GM19468 (cell line): ENCODE data around the gene CTNNA3.

Source experiments
- ATAC-seq: cut with Tn5 transposase; IDR thresholded peaks from one replicate; pipeline ENCODE4 v1.9.1; 2021; ENCODE audit warnings: mild to moderate bottlenecking, moderate library complexity, moderate number of reproducible peaks; ENCODE audit not compliant: unreplicated experiment; ENCODE audit errors: extremely low read depth

The CTNNA3 gene

GRCh38 chr10:67521546-67521945 lies 174.4 kb downstream of the CTNNA3 start:
- no peak for ATAC-seq

DNA sequence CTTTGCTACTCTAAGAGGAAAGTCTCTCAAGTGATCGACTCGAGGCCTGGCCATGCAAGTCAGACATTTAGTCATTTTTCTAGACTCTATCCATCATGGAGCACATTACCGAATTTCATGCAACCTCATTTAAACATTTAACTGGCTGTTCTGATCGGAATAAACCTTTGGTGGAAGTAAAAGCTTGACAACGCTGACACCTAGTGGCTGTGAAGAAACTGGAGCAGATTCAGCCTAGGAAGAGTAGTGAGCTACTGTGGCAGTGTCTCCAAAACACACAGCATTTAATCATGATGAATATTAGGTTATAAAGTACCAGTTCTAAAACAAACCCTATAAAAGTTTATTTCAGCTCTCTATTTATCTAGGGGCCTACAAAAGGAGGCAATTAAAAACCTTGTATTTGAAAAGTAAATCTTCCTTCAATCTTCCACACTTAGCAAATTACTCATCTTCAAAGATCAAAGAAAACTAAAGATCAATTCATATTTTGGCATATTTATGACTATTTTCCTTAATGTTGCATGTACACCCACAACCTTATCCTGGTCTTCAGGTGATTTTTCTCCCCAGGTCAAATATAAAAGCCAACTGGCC lies 175.0 kb downstream of the CTNNA3 start:
- ATAC-seq, result no peak

- no peak for ATAC-seq
Observed at GRCh38 chr10:67519434-67519833, 176.6 kb downstream of the CTNNA3 start.

DNA sequence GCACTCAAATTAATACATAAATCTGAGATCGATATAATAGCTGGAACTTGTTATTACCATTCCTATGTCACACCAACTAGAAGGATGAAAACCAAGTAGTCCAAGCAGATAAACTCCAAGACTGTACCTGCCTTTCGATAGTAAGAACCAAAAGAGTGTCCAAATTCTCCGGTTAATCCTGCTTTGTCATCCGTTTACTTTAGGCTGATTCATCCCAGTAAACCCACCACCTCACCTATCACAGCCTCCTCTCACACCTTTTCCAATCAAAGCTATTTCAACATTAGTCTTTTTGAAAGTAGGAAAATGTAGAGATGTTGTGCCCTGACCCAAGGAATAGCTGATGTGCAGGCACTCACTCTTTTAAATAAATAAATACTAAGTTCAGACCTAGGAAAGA lies 177.2 kb downstream of the CTNNA3 start:
- ATAC-seq, result no peak

DNA sequence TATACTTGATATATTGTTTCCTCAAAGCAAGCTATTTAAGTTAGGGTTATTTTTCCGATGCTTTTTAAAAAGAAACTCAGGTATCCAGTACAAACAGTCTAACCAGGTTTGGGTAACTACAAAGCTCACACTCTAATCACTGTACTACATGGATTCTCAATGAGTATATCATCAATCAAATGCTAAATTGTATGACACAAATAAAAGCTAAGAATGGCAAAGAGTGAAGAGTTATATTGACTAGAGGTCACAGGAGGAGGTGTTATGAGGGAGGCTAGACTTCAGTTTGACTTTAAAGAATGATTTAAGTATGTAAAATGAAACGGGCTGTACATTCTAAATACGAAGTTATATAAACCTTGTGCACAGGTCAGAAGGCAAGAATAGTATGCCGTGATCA lies 178.0 kb downstream of the CTNNA3 start:
- no peak for ATAC-seq

GRCh38 chr10:67506757-67507091 lies 189.3 kb downstream of the CTNNA3 start:
- no peak for ATAC-seq

- ATAC-seq, result no peak
Observed at GRCh38 chr10:67506083-67506756, 189.8 kb downstream of the CTNNA3 start.

GRCh38 chr10:67492317-67493019 lies 203.5 kb downstream of the CTNNA3 start:
- ATAC-seq, result no peak

- ATAC-seq, result no peak
Observed at GRCh38 chr10:67487906-67488619, 207.9 kb downstream of the CTNNA3 start.

DNA sequence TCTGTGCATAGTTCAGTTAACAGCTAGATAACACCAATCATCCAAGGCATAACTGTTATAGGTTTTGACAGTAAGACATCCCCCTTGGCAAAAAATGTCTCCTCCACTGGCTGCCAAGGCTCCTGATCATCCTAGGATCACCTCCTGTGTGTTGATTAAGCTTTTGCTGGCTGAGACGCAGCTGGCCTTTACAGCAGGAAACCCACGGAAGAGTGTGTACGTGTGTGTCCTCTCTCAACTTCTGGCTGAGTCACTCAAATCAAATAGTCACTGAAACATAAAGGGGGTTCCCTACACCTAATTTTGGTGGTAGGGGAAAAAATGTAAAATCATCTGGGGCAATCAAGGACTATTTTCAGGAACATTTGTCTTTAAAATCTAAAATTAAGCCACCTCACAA lies 208.8 kb downstream of the CTNNA3 start:
- no peak for ATAC-seq

DNA sequence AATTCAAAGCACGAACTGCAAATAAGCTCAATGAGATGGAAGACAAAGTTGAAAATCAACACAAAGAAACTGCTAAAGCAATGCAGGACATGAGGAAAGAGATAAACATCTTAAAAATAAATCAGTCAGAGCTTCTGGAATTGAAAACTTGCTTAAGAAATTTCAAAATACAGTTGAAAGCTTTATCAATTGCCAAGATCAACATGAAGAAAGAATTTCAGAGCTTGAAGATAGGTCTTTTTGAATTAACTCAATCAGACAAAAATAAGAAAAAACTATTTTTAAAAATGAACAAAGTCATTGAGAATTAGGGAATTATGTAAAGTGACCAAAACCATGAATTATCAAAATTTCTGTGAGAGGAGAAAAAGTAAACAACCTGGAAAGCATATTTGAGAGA lies 218.1 kb downstream of the CTNNA3 start:
- ATAC-seq, result no peak

DNA sequence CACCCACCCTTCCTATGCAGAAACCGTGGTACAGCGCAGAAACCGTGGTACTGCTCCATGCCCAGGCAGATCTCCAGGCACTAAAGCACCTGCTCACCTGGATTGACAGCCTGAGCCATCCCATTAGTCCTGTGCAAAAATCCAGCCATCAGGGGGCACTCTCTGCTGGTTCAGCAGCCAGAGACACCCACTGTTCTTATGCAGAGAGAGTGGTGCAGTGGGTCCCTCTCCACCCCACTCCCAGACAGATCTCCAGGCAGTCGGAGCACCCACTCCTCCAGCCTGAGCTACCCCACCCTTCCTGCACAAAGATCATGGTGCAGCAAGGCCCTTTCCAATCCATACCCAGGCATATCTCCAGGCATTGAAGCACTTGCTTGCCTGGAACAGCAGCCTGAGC lies 219.8 kb downstream of the CTNNA3 start:
- ATAC-seq, result no peak

- no peak for ATAC-seq
Observed at GRCh38 chr10:67473850-67474633, 222.0 kb downstream of the CTNNA3 start.

GRCh38 chr10:67471022-67471421 lies 225.0 kb downstream of the CTNNA3 start:
- ATAC-seq, result no peak

DNA sequence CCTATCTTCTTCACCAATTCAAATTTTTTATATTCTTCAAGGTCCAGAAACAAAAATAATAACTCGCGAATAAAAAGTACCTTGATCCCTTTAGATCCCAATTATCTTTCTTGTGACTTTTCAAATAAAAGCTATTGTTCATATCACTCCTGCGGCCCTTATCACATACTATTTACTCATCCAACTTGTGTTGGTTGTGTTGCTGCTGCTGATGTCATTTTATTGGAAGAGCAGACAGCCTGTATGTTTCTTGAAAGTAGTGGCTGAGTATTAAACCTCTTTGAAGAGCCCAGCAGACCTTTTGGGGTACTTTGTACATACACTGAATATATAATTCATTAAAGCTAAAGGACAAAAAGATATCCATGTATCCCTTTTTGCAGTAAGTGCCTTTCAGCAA lies 231.7 kb downstream of the CTNNA3 start:
- ATAC-seq, result no peak

- ATAC-seq, result no peak
Observed at GRCh38 chr10:67452892-67453291, 243.1 kb downstream of the CTNNA3 start.

DNA sequence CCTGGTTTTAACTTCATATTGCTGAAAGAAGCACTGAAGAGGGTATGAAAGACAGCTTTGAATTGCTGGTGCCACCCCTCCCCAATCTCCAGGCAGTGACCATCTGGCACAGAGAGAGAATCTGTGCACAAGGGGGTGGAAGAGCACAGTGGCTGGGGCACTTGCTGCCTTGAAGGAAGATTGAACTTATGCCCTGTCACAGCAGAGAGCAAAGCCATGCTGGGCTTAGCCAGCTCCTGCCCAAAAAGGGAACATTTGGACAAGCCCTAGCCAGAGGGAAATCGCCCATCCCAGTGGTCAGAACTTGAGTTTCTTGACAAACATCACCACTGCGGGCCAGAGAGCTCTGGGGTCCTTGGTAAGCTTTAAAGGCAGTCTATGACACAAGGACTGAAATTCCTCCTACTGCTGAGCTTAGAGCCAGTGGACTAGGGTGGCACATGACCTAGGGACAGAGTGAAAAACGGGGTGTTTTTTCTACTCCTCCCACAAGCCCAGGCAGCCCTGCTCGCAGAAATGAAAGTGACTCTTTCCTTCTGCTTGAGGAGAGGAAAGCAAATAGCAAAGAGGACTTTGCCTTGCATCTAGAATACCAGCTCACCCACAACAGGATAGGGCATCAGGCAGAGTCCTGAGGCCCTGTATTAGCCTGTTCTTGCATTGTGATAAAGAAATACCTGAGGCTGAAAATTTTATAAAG lies 257.2 kb downstream of the CTNNA3 start:
- ATAC-seq, result no peak

DNA sequence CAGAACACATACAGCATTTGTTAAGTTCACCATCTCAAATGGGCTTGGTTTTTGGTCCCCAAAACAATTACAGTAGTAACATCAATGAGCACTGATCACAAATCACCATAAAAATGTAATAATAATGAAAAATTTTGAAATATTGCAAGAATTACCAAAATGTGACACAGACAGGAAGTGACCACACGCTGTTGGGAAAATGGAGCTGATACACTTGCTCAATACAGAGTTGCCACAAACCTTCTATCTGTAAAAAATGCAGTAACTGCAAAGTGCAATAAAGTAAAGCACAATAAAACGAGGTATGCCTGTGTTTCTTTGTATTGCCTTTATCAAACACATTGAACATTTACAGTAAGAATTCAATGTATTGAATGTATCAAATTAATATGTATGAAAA lies 262.7 kb downstream of the CTNNA3 start:
- ATAC-seq, result no peak

DNA sequence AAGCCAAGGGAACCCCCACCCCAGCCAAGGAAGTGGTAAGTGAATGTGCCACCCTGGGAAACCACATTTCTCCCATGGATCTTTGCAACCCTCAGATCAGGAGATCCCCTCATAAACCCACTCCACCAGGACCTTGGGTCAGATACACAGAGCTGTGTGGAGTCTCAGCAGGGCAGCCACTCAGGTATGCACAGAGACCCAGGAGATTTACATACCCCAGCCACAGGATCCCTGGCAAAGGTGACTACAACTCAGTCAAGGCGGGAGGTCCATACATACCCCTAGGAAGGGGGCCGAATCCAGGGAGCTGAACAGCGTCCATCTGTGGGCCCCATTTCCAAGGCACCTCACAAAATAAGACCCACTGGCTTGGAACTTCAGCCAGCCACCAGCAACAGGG lies 293.4 kb downstream of the CTNNA3 start:
- no peak for ATAC-seq

DNA sequence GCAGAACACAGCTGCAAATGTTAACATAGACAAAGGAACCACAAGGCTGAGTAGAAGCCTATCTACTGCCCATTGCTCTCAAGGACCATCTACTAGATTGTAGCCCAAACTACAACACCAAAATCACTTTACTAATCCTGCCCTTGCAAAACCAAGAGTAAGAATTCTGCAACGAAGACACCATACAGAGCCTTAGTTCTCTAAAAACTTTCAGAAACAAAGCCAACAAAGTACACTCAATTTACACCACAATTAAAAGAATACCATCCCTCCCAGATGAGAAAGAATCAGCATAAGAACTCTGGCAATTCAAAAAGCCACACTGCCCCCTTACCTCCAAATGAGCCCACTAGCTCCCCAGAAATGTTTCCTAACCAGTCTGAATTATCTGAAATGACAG lies 294.3 kb downstream of the CTNNA3 start:
- no peak for ATAC-seq
